IMR-90 (cell line): ENCODE measurements around the gene SENP6. TPM values are rescaled to one million over a fixed set of nuclear protein-coding genes. Genes with fewer than 3 reads are reported as not detected.
A peak's percentile ranks its signal among the peaks of the same experiment; 100 is the strongest.

Experiments
- ATAC-seq: fragments of 200-7000 bp; cut with Tn5 transposase; 2 replicates; pipeline ENCODE4 v1.9.1; 2020; ENCODE audit warnings: low read depth, mild to moderate bottlenecking, moderate library complexity
- BruUV-seq: library from RNA; stranded (reverse); fragments of 400-500 nt; replicated peaks from 2 replicates; lab custom pipeline; 2021; lab: Mats Ljungman, UMichigan
- CTCF ChIA-PET: fragments of 300-600 bp; formaldehyde crosslinking; extraction: SDS; loops from one replicate; lab custom pipeline; 2021; ENCODE audit warnings: antibody characterized with exemption; lab: Yijun Ruan, JAX
- POLR2A ChIA-PET: fragments of 300-600 bp; sonication (Branson Sonifier 250); formaldehyde crosslinking; loops from one replicate; lab custom pipeline; 2022; ENCODE audit warnings: antibody characterized with exemption; ENCODE audit not compliant: unreplicated experiment; lab: Charles Lee
- DNase-seq: peaks from one replicate; pipeline ENCODE4 v3.0.0; 2013
- H2AFZ ChIP-seq: replicated peaks from 2 replicates; pipeline ENCODE3; 2013; ENCODE audit warnings: low read length, mild to moderate bottlenecking; ENCODE audit not compliant: poor library complexity
- H2AK5ac ChIP-seq: 2 replicates; pipeline ENCODE4 v1.6.1; 2013; ENCODE audit warnings: low read depth, low read length, inconsistent platforms
- H2AK9ac ChIP-seq: replicated peaks from 2 replicates; pipeline ENCODE3; 2013; ENCODE audit warnings: mild to moderate bottlenecking, low read depth, low read length, moderate library complexity; ENCODE audit not compliant: poor library complexity
- H2BK120ac ChIP-seq: 2 replicates; pipeline ENCODE4 v1.6.1; 2013; ENCODE audit warnings: low read depth, low read length, inconsistent platforms
- H2BK15ac ChIP-seq: 3 replicates; pipeline ENCODE4 v1.6.1; 2013; ENCODE audit warnings: low read depth, low read length, inconsistent platforms
- H2BK20ac ChIP-seq: 2 replicates; pipeline ENCODE4 v1.6.1; 2013; ENCODE audit warnings: low read depth, mild to moderate bottlenecking, inconsistent platforms, low read length, moderate library complexity
- H2BK5ac ChIP-seq: 2 replicates; pipeline ENCODE4 v1.6.1; 2013; ENCODE audit warnings: mild to moderate bottlenecking, low read depth, low read length, inconsistent platforms; ENCODE audit not compliant: poor library complexity, severe bottlenecking
- H3K14ac ChIP-seq: replicated peaks from 2 replicates; pipeline ENCODE4 v1.6.1; 2013; ENCODE audit warnings: low read depth, low read length, inconsistent platforms
- H3K18ac ChIP-seq: 2 replicates; pipeline ENCODE4 v1.6.1; 2013; ENCODE audit warnings: low read depth, low read length, control low read depth
- H3K23ac ChIP-seq: 2 replicates; pipeline ENCODE4 v1.6.1; 2013; ENCODE audit warnings: low read depth, low read length, inconsistent platforms
- H3K27ac ChIP-seq: 2 replicates; pipeline ENCODE4 v1.5.1; 2013; ENCODE audit warnings: mild to moderate bottlenecking, control low read depth, low read length; ENCODE audit not compliant: insufficient read depth
- H3K27me3 ChIP-seq: 2 replicates; pipeline ENCODE4 v1.6.1; 2013; ENCODE audit warnings: low read length; ENCODE audit not compliant: control insufficient read depth, insufficient read depth
- H3K36me3 ChIP-seq: 2 replicates; pipeline ENCODE4 v1.6.1; 2013; ENCODE audit warnings: low read length, mixed read lengths; ENCODE audit not compliant: control insufficient read depth, insufficient read depth
- H3K4ac ChIP-seq: 2 replicates; pipeline ENCODE4 v1.6.1; 2013; ENCODE audit warnings: low read depth, low read length, inconsistent platforms
- H3K4me1 ChIP-seq: 2 replicates; pipeline ENCODE4 v1.6.1; 2013; ENCODE audit warnings: low read length, mixed read lengths; ENCODE audit not compliant: control insufficient read depth, insufficient read depth
- H3K4me2 ChIP-seq: 2 replicates; pipeline ENCODE4 v1.6.1; 2013; ENCODE audit warnings: low read depth, mild to moderate bottlenecking, control low read depth, low read length, moderate library complexity
- H3K4me3 ChIP-seq: 2 replicates; pipeline ENCODE4 v1.5.1; 2013; ENCODE audit warnings: low read depth, mild to moderate bottlenecking, control low read depth, low read length, moderate library complexity; ENCODE audit not compliant: insufficient read depth
- H3K56ac ChIP-seq: 2 replicates; pipeline ENCODE4 v1.6.1; 2013; ENCODE audit warnings: low read length, inconsistent platforms; ENCODE audit not compliant: insufficient read depth; ENCODE audit errors: extremely low read depth
- H3K79me1 ChIP-seq, 2 experiments: 2 replicates each; pipeline ENCODE4 v1.6.1; 2013; ENCODE audit warnings: low read length in 2 of 2, inconsistent platforms in 1 of 2, low read depth in 1 of 2
- H3K9ac ChIP-seq: 2 replicates; pipeline ENCODE4 v1.6.1; 2013; ENCODE audit warnings: low read depth, low read length, control low read depth
- H3K9me1 ChIP-seq: 2 replicates; pipeline ENCODE4 v1.6.1; 2013; ENCODE audit warnings: low read length, inconsistent platforms; ENCODE audit not compliant: insufficient read depth
- H3K9me3 ChIP-seq: 2 replicates; pipeline ENCODE4 v1.6.1; 2013; ENCODE audit warnings: low read length; ENCODE audit not compliant: control insufficient read depth, insufficient read depth
- H4K20me1 ChIP-seq: 2 replicates; pipeline ENCODE4 v1.6.1; 2013; ENCODE audit warnings: low read length, inconsistent platforms; ENCODE audit not compliant: insufficient read depth
- H4K5ac ChIP-seq: 2 replicates; pipeline ENCODE4 v1.6.1; 2013; ENCODE audit warnings: mild to moderate bottlenecking, low read depth, low read length, control low read depth
- H4K8ac ChIP-seq, 2 experiments: 2 replicates each; pipeline ENCODE4 v1.6.1; 2013; ENCODE audit warnings: low read depth in 2 of 2, low read length in 2 of 2, control low read depth in 1 of 2, inconsistent platforms in 1 of 2
- H4K91ac ChIP-seq: 2 replicates; pipeline ENCODE4 v1.6.1; 2013; ENCODE audit warnings: low read depth, low read length, inconsistent platforms; ENCODE audit not compliant: insufficient read depth
- CHD1 ChIP-seq: IDR thresholded peaks from 2 replicates; pipeline ENCODE4 v1.6.1; 2012; ENCODE audit warnings: low read depth, low read length, improper control_type of control experiment
- MAFK ChIP-seq: IDR thresholded peaks from 2 replicates; pipeline ENCODE4 v1.6.1; 2012; ENCODE audit warnings: low read depth, low read length, improper control_type of control experiment
- NFE2L2 ChIP-seq: fragments of 150-350 bp; IDR thresholded peaks from 2 replicates; pipeline ENCODE4 v1.6.1; 2016; ENCODE audit warnings: low read depth, mild to moderate bottlenecking, low read length
- RAD21 ChIP-seq: IDR thresholded peaks from 2 replicates; pipeline ENCODE4 v1.6.1; 2012; ENCODE audit warnings: low read length, improper control_type of control experiment
- RCOR1 ChIP-seq: IDR thresholded peaks from 2 replicates; pipeline ENCODE4 v1.6.1; 2012; ENCODE audit warnings: mild to moderate bottlenecking, low read length, improper control_type of control experiment; ENCODE audit not compliant: insufficient replicate concordance
- WGBS, 2 experiments: methylation state at CpG; one replicate each; pipeline versions ENCODE4 v1.1.5 to v1.1.7; 2013; ENCODE audit warnings: missing lambda C conversion rate in 2 of 2; ENCODE audit not compliant: insufficient read length in 1 of 2; ENCODE audit errors: extremely low coverage in 2 of 2; 5-methylcytosine and 5-hydroxymethylcytosine counted together
- dilution Hi-C: fragments of 300-500 bp; cut with HindIII; formaldehyde crosslinking; loops from one replicate; pipeline ENCODE4 v1.14.3; 2018; ENCODE audit warnings: low sequenced_read_pairs; ENCODE audit not compliant: unreplicated experiment
- in situ Hi-C: fragments of 300-500 bp; cut with MboI; formaldehyde crosslinking; loops from 3 replicates; pipeline ENCODE4 v1.14.3; 2019; ENCODE audit warnings: low sequenced_read_pairs, inconsistent platforms, mixed read lengths
- intact Hi-C: fragments of 100-400 bp; cut with micrococcal nuclease; formaldehyde crosslinking; loops from 2 replicates; pipeline ENCODE4 v1.10.0; 2022
- polyA plus RNA-seq, 3 experiments: library from polyadenylated mRNA; depleted of rRNA; stranded (reverse); fragments of >200 nt; gene quantifications; 2 replicates each; pipeline ENCODE4 v1.2.3, GENCODE V29; 2012; ENCODE audit warnings: low replicate concordance in 1 of 3
- total RNA-seq: library from RNA; depleted of rRNA; stranded (reverse); fragments of >200 nt; gene quantifications from 2 replicates; pipeline ENCODE4 v1.2.3, GENCODE V29; 2012
- TF ChIP-seq, protein P1 (sequence below): fragments of 150-350 bp; IDR thresholded peaks from 2 replicates; pipeline ENCODE4 v1.6.1; 2016; ENCODE audit warnings: low read depth, mild to moderate bottlenecking, low read length, moderate library complexity, borderline replicate concordance

SENP6 gene
- total and polyA plus RNA-seq, 2 of the 4 experiments (the other 2 are of a cell fraction) = 23.1 to 25.8 TPM

GRCh38 chr6:75588948-75589347, 12.7 kb upstream of the SENP6 start:
- Histone ChIP-seq H2BK120ac (no peak overlapping the region), H3K27ac (no peak overlapping the region), H2BK5ac (no peak overlapping the region), H3K56ac (no peak overlapping the region), H2BK20ac (no peak overlapping the region), H3K79me1 (no peaks in the 10 kb centered on the region), H3K27me3 (no peaks in the 10 kb centered on the region), H3K4ac (no peak overlapping the region), H4K20me1 (no peaks in the 10 kb centered on the region), H3K14ac (no peak overlapping the region), H3K23ac (no peak overlapping the region), H3K4me1 (no peaks in the 10 kb centered on the region), H3K9ac (no peak overlapping the region), H3K18ac (no peak overlapping the region), H3K9me1 (no peaks in the 10 kb centered on the region), H2AK5ac (no peak overlapping the region), H2AFZ (no peak overlapping the region), H4K8ac (no peak overlapping the region), H2AK9ac (no peak overlapping the region), H2BK15ac (no peak overlapping the region), H3K4me2 (no peak overlapping the region), H4K91ac (no peak overlapping the region), H4K5ac (no peak overlapping the region), H3K4me3 (no peak overlapping the region), H3K9me3 (peaks cover 3% of the 10 kb centered on the region; the same call in 1 of the 2 replicates), H3K36me3 (no peaks in the 10 kb centered on the region)
- POLR2A ChIA-PET = no interaction called here
- CTCF ChIA-PET = no interaction called here
- dilution Hi-C loops (no loop called here), in situ Hi-C loops (no loop called here), intact Hi-C loops (no loop called here)
- ATAC-seq (no peak), DNase-seq (no peak)
- no TSS peak for BruUV-seq
- no CpG with 5 or more reads among the region's 2 CpGs for WGBS, 2 experiments
- TF ChIP-seq NFE2L2 = no peak
- TF ChIP-seq MAFK = peak; percentile 99
- TF ChIP-seq, protein P1, sequence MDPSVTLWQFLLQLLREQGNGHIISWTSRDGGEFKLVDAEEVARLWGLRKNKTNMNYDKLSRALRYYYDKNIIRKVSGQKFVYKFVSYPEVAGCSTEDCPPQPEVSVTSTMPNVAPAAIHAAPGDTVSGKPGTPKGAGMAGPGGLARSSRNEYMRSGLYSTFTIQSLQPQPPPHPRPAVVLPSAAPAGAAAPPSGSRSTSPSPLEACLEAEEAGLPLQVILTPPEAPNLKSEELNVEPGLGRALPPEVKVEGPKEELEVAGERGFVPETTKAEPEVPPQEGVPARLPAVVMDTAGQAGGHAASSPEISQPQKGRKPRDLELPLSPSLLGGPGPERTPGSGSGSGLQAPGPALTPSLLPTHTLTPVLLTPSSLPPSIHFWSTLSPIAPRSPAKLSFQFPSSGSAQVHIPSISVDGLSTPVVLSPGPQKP = no peak
- TF ChIP-seq CHD1 = no peak
- TF ChIP-seq RAD21 = no peak
- TF ChIP-seq RCOR1 = no peak
